Bronchial epithelial cell (primary cell): ENCODE data around the gene MLH3. TPM values are rescaled to one million over a fixed set of nuclear protein-coding genes. Genes with fewer than 3 reads are reported as not detected.

Experiments
- DNase-seq: peaks from one replicate; pipeline ENCODE4 v3.0.0-alpha.2; 2010; ENCODE audit warnings: low read depth
- FAIRE-seq: peaks from 2 replicates; lab custom pipeline; 2011; peaks lifted over from hg19 to GRCh38; lab: Jason Lieb, UNC
- H3K27me3 ChIP-seq: 2 replicates; pipeline ENCODE4 v1.5.1; 2011; ENCODE audit warnings: low read length; ENCODE audit not compliant: control insufficient read depth, insufficient read depth
- H3K36me3 ChIP-seq: 2 replicates; pipeline ENCODE4 v1.5.1; 2011; ENCODE audit warnings: low read length; ENCODE audit not compliant: control insufficient read depth, insufficient read depth
- H3K4me3 ChIP-seq: 2 replicates; pipeline ENCODE4 v1.5.1; 2011; ENCODE audit warnings: mild to moderate bottlenecking, low read depth, low read length, control low read depth
- total RNA-seq: library from RNA; depleted of rRNA; stranded (reverse); fragments of >200 nt; gene quantifications from 2 replicates; pipeline ENCODE4 v1.2.1, GENCODE V29; 2014
- TF ChIP-seq, protein P1 (sequence below): IDR thresholded peaks from 2 replicates; pipeline ENCODE4 v1.5.1; 2011; ENCODE audit warnings: mild to moderate bottlenecking, moderate library complexity, low read length, control low read depth, inconsistent platforms; ENCODE audit not compliant: insufficient read depth, severe bottlenecking

Gene MLH3
- total RNA-seq, 1 donor from 2014 or later, result 24.0 TPM

DNA sequence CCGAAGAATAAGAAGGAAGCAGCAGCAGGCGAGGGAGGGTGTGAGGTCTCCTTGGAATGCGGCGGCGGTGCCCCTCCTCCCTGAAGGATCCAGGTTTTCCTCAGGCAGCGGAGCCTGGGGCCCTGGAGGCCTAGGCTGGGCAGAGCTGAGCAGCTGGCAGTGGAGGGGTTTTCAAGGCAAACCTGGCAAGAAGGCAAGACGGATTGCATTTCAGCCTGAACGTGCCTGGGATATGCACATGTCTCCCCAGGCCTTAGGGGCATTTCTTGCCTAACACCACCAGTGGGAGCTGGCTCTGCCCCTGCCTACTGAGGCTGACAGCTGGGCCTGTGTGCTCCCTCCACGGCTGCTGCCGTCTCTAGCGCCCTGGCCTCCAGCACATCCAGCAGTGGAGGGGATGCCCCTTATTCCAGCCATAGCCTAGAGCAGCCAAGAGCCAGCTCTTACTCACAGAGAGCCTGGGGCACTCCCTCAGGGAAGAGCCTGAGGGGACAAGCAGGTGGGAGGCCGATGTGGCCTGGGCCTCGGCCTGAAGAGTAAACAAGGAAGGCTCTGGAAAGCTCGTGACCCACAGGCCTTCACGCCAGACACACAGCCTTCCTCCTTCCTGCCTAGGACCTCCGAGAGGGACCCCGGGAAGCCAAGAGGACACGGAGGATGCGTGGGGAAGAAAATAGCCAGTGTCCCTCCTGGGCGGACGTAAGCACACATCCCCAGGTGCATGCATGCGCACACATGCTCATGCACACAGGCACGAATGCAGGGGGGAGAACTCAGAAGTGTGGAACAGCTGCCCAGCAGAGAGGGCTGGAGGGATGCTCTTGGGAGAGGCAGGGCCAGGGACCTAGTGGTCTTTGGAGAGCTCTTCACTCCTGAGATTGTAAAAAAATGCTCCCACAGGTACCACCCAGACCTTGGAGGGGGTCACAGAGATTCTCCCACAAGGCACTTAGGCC lies 71.5 kb downstream of the MLH3 start:
- Histone ChIP-seq H3K27me3 (no peaks in the 10 kb centered on the region), H3K36me3 (no peaks in the 10 kb centered on the region), H3K4me3 (no peak overlapping the region)
- TF ChIP-seq, protein P1, sequence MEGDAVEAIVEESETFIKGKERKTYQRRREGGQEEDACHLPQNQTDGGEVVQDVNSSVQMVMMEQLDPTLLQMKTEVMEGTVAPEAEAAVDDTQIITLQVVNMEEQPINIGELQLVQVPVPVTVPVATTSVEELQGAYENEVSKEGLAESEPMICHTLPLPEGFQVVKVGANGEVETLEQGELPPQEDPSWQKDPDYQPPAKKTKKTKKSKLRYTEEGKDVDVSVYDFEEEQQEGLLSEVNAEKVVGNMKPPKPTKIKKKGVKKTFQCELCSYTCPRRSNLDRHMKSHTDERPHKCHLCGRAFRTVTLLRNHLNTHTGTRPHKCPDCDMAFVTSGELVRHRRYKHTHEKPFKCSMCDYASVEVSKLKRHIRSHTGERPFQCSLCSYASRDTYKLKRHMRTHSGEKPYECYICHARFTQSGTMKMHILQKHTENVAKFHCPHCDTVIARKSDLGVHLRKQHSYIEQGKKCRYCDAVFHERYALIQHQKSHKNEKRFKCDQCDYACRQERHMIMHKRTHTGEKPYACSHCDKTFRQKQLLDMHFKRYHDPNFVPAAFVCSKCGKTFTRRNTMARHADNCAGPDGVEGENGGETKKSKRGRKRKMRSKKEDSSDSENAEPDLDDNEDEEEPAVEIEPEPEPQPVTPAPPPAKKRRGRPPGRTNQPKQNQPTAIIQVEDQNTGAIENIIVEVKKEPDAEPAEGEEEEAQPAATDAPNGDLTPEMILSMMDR, result peak; percentile 27
- peak; percentile 75 for DNase-seq
- no peak for FAIRE-seq

DNA sequence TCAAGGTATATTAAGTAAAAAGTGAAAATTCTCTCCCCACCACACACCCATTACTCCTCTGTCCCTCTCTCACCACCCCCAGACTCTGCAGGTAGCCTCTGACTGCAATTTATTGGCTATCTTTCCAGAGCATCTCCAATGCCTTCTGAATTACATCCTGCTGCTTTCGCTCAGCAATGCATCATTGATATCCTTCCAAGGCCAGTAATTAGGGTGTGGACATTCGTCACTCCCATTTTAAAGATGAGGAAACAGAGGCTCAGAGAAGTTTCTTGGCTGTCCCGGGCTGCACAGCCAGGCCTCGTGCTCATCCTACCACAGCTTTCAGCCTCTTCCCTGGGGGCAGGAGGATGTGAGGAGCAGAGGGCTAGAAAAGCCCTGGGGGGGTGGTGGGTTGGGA lies 72.2 kb downstream of the MLH3 start:
- Histone ChIP-seq H3K36me3 (no peaks in the 10 kb centered on the region), H3K4me3 (no peak overlapping the region), H3K27me3 (no peaks in the 10 kb centered on the region)
- TF ChIP-seq, protein P1, result no peak
- no peak for DNase-seq
- FAIRE-seq, result no peak

DNA sequence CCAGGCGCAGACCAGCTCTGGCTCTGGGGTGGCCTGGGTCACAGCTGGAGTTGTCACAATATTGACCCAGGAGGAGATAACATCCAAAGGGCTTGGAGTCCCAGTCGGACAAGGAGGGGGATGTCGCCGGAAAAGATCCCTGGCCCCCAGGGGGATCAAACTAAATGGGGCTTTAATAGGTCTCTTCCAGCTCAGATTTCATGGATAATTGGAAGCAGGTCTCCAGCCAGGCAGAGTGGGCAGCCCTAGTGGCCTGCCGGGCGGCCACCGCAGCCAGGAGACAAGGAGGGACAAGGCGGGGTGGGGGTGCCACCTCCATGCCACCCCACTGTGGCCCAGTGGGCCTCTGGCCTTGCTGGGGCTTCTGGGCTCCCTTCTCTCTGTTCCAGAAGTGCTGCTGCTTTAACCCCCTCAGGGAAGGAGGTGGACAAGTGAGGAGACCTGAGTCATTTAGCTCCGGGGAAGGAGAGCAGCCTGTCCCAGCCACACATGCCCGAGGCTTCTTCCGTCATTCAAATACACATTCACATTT lies 72.8 kb downstream of the MLH3 start:
- Histone ChIP-seq H3K4me3 (no peak overlapping the region), H3K36me3 (no peaks in the 10 kb centered on the region), H3K27me3 (no peaks in the 10 kb centered on the region)
- no peak for DNase-seq
- TF ChIP-seq, protein P1, result no peak
- FAIRE-seq, result no peak

DNA sequence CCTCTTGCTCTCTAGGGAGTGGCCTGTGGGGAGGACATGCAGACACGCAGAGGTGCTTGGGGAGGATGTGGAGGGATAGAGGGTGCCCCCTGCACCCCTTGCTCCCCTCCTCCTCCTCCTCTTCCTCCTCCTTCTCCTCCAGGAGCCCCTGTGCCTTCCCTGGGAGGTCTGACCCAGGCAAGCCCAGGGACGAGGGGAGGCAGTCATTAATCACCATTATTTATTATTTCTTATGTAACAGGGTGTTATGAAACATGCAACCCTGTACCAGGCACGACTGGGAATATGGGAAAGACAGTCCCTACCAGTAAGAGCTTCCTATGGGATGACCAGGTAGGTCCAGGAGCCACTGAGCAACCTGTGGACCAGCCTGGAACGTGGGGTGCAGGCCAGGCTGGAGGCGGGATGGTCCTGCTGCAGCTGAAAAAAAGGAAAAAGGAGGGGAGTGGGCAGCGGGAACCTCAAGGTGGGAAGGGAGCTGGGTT lies 73.3 kb downstream of the MLH3 start:
- DNase-seq, result no peak
- no peaks in the 10 kb centered on the region for H3K27me3 ChIP-seq
- H3K4me3 ChIP-seq, result no peak overlapping the region
- TF ChIP-seq, protein P1, result no peak
- FAIRE-seq, result no peak
- H3K36me3 ChIP-seq, result no peaks in the 10 kb centered on the region

DNA sequence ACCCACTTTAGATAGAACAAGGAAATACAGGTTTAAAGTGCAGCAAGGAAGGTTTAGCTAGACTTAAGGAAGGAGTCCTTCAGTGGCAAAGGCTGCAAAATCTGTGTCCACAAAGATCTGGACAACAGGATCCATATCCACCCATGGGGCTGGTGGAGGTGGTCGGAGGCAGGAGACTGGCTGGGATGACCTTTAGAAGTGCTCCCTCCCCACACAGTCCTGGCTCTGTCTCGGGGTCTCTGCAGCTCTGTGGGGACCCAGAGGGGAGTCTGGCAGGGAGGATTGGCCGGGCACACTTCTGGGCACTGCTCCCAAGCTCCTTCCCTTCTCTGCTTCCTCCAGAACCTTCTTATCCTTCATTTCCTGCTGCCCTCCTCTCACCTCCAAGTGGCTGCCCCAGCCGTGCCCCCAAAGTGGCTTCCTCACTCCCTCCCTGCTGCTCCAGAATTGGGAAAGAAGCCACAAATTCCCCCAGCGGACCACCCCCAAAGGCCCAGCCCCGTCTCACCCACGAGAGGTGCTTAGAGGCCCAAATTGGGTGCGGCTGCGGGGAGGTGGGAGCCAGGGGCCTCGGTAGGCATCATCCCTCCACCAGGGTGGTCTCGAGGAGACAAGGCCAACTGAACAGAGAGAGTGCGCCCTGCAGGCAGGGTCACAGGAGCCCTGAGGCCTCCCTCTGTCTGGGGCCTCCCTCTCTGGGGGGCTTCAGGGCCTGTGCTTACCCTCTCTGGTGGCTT lies 73.9 kb downstream of the MLH3 start:
- TF ChIP-seq, protein P1, result no peak
- H3K27me3 ChIP-seq, result no peaks in the 10 kb centered on the region
- no peak for FAIRE-seq
- no peak for DNase-seq
- H3K4me3 ChIP-seq, result no peak overlapping the region
- no peaks in the 10 kb centered on the region for H3K36me3 ChIP-seq
